ENCODE measurements around the gene CD24.

Gene CD24

DNA sequence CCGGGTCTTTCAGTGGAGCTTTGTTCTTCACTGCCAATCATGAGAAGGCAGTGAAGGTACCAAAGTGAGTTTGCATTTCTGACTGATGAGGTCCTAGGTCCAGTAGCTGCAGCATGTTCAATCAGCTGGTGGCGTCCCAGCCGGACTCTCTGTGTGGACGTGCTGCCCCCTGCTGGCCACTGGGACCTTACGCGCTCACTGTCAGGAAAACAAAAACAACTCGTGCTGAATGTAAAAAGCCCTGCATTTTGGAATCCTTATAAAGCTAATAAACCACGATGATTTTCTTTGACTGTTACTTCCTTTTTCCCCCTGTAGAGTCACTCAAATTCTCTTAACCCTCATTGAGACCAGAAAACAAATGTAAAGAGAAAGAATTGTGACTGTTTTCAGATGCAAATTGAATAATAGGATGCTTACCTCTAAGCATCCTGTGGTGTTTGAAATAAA lies 4.9 kb upstream of the CD24 start:
- ChIA-PET CTCF (interaction anchor here (0.6 to 6.2 kb wide), 58 partner anchors 9 to 1547 kb away, joined by 3 to 124 read pairs (median 4); no protein-coding TSS in a partner anchor), POLR2A (interaction anchor here (1.0 kb wide), 1 partner anchor 394 kb away, joined by 4 read pairs; no protein-coding TSS in a partner anchor)

DNA sequence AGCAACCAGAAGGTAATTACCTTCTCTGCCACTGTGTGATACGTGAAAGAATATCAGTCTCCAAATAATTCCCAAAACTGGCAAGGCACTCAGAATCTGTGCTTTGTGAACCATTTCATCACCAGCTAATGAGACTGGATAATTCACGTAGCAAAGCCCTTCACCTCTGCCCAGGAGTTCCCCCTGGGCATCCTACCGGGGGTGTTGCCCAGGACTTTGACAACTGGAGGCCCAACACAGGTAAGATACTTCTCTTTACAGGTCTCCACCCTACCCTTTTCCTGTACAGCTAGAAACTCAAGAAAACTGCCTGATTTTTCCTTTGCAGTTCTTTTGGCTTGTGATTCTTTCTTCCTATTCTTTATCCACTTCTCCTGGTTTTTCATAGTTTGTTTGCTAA lies 2.7 kb upstream of the CD24 start:
- TF ChIP-seq, protein P1, sequence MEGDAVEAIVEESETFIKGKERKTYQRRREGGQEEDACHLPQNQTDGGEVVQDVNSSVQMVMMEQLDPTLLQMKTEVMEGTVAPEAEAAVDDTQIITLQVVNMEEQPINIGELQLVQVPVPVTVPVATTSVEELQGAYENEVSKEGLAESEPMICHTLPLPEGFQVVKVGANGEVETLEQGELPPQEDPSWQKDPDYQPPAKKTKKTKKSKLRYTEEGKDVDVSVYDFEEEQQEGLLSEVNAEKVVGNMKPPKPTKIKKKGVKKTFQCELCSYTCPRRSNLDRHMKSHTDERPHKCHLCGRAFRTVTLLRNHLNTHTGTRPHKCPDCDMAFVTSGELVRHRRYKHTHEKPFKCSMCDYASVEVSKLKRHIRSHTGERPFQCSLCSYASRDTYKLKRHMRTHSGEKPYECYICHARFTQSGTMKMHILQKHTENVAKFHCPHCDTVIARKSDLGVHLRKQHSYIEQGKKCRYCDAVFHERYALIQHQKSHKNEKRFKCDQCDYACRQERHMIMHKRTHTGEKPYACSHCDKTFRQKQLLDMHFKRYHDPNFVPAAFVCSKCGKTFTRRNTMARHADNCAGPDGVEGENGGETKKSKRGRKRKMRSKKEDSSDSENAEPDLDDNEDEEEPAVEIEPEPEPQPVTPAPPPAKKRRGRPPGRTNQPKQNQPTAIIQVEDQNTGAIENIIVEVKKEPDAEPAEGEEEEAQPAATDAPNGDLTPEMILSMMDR (IDR thresholded peaks at IDR 0.05; ENCODE audit: insufficient read depth, low read length, missing control alignments): no peak
- H3K4me3 ChIP-seq (ENCODE audit: low read depth, low read length): no peak overlapping the region
- ChIA-PET POLR2A (no interaction called here), CTCF (interaction anchor here (0.8 to 2.7 kb wide), 10 partner anchors 20 to 532 kb away, joined by 3 to 18 read pairs (median 6); no protein-coding TSS in a partner anchor)
- DNase-seq (ENCODE audit: low read depth, low spot score): no peak

More for the DNA sequence above, 4.9 kb upstream of the CD24 start:
- TF ChIP-seq, protein P1 (IDR thresholded peaks at IDR 0.05; ENCODE audit: insufficient read depth, low read length, missing control alignments): peak; percentile 98
- DNase-seq (ENCODE audit: low read depth, low spot score): peak; percentile 14
- H3K4me3 ChIP-seq (ENCODE audit: low read depth, low read length): no peak overlapping the region

DNA sequence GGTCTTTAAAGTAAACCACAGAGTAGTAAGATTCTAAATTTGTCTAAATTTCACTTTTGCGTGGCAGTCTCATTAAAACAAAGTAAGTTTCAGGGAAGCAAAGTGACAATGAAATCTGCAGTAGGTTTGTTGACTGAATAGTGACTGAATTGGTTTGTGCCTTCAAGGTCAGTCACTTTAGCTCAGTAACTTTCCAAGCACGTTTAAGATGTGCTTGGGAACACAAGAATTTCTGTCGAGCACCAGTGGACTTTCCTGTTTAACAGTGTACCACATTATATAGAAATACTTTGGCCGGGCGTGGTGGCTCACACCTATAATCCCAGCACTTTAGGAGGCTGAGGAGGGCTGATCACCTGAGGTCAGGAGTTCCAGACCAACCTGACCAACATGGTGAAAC lies 1.7 kb upstream of the CD24 start:
- ChIA-PET CTCF (interaction anchor here (1.3 to 2.7 kb wide), 6 partner anchors 21 to 532 kb away, joined by 4 to 18 read pairs (median 7); no protein-coding TSS in a partner anchor), POLR2A (no interaction called here)
- TF ChIP-seq, protein P1 (IDR thresholded peaks at IDR 0.05; ENCODE audit: insufficient read depth, low read length, missing control alignments): no peak
- no peak overlapping the region for H3K4me3 ChIP-seq (ENCODE audit: low read depth, low read length)
- DNase-seq (ENCODE audit: low read depth, low spot score): no peak

DNA sequence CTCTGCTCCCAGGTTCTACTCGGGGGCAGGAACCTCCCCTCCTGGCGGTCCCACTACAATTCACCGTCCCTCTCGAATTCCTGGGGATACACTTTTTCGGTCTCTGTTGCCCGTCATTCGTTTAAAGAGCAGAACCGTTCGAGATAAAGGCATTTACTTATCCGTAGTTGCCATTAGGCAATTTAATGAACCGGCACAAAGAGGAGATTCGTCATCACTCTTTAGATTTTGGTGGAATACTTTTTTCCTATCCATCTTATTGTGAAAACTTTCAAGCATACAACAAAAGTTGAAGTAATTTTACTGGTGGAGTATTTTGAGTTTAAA lies 1.2 kb upstream of the CD24 start:
- POLR2A ChIA-PET: no interaction called here
- DNase-seq (ENCODE audit: low read depth, low spot score): no peak

DNA sequence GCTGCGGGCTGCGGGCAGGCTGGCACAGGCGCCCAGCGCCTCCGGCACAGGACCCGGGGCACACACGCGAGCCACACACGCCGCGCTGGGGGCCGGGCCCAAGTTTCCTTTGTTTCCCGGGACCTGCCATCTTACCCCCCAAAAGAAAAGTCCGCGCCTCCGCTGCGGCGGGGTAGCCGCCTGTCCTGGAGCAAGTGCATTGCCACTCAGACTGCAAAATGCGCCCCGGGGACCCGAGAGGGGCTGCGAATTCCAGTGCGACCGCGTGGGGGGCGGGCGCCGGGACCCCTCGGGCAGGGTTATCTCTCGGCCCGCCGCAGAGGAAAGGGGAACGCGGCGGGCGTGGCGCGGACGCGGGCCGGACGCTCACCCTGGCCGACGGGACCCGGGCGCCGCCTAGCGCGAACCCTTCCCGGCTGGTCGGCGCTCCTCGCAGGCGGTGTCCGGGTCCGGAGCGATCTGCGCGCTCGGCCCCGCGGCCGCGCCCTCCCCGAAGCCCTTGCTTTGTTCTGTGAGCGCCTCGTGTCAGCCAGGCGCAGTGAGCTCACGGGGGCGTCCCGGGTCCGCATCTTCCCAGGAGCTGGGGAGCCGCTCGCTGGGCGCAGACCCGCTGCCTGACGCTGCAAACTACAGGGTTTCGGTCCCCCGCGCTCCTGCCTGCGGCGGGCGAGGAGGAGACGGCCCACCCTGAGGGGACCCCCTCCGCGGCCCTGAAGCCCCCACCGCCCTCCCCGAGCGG lies 639 bp upstream of the CD24 start:
- DNase-seq (ENCODE audit: low read depth, low spot score): no peak
- TF ChIP-seq, protein P1 (IDR thresholded peaks at IDR 0.05; ENCODE audit: insufficient read depth, low read length, missing control alignments): no peak
- ChIA-PET POLR2A (no interaction called here), CTCF (no interaction called here)
- peak overlapping the region; percentile 42 for H3K4me3 ChIP-seq (ENCODE audit: low read depth, low read length)

More for the DNA sequence above, 1.2 kb upstream of the CD24 start:
- H3K4me3 ChIP-seq (ENCODE audit: low read depth, low read length): peak overlapping the region; percentile 27
- TF ChIP-seq, protein P1 (IDR thresholded peaks at IDR 0.05; ENCODE audit: insufficient read depth, low read length, missing control alignments): no peak
- CTCF ChIA-PET: interaction anchor here (1.3 to 2.7 kb wide), 2 partner anchors 22 to 531 kb away, joined by 7 to 18 read pairs; no protein-coding TSS in a partner anchor

DNA sequence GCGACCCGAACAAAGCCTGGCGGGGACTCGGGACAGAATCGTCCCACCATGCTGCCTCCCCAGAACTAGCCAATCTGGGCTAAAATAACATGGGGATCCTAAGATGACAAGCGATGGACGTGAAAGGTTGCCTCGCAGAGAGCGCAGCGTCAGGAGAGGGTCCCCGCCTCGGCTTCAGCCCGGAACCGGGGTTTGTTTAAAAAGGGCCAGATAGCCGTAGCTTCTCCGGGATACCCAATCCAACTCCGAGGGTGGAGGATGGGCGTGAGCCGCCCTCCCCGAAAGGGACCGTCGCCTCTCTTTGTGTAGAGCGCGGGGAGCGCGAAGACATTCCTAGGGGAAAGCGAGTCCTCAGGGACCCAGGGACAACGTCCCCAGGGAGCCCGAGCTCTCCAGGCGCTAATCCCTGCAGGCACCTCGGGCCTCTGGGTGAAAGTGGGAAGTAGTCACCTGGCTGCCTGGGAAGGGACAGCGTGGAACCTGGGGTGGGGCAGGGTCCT lies 643 bp downstream of the CD24 start:
- TF ChIP-seq, protein P1 (IDR thresholded peaks at IDR 0.05; ENCODE audit: insufficient read depth, low read length, missing control alignments): no peak
- POLR2A ChIA-PET: no interaction called here
- no peak for DNase-seq (ENCODE audit: low read depth, low spot score)
- CTCF ChIA-PET: no interaction called here
- H3K4me3 ChIP-seq (ENCODE audit: low read depth, low read length): no peak overlapping the region

Measured in AG04449 (cell line).